Neural cell (in vitro differentiated cells): ENCODE results near the gene WFDC2.

Experiments
- CTCF ChIP-seq: fragments of 450-650 bp; IDR thresholded peaks from 2 replicates; pipeline ENCODE4 v1.5.1; 2014; ENCODE audit warnings: antibody characterized with exemption, mild to moderate bottlenecking, moderate library complexity; ENCODE audit not compliant: poor library complexity, severe bottlenecking
- EP300 ChIP-seq: fragments of 450-650 bp; conservative IDR thresholded peaks from 2 replicates; pipeline ENCODE4 v1.6.1; 2014; ENCODE audit warnings: antibody characterized with exemption, mild to moderate bottlenecking, moderate library complexity; ENCODE audit not compliant: poor library complexity, severe bottlenecking
- EZH2 ChIP-seq: fragments of 200-600, 300-800 bp; shearing (Covaris generic), sonication (generic); IDR thresholded peaks from 2 replicates; pipeline ENCODE4 v1.6.1; 2014; ENCODE audit warnings: antibody characterized with exemption, low read length, borderline replicate concordance, mild to moderate bottlenecking; ENCODE audit not compliant: insufficient read depth, poor library complexity, severe bottlenecking
- POLR2AphosphoS5 ChIP-seq: IDR thresholded peaks from 2 replicates; pipeline ENCODE4 v1.6.1; 2012

GRCh38 chr20:45495501-45495941 is 26.0 kb downstream of the WFDC2 start:
- TF ChIP-seq CTCF (no peak), POLR2AphosphoS5 (no peak), EZH2 (no peak), EP300 (no peak)
